Osteoblast (primary cell): Measurements from ENCODE around the gene MTA1. TPM values are rescaled to one million over a fixed set of nuclear protein-coding genes. Genes with fewer than 3 reads are reported as not detected.

Experiments
- DNase-seq: peaks from one replicate; pipeline ENCODE4 v3.0.0; 2011; ENCODE audit warnings: low spot score, mixed read lengths; ENCODE audit not compliant: insufficient read length; ENCODE audit errors: missing footprints
- H2AFZ ChIP-seq: 2 replicates; pipeline ENCODE4 v1.6.0; 2011; ENCODE audit warnings: mild to moderate bottlenecking, low read length
- H3K27ac ChIP-seq: 2 replicates; pipeline ENCODE4 v1.5.1; 2011; ENCODE audit warnings: mild to moderate bottlenecking, low read depth, low read length, moderate library complexity
- H3K27me3 ChIP-seq: 2 replicates; pipeline ENCODE4 v1.6.0; 2012; ENCODE audit warnings: mild to moderate bottlenecking, control low read depth, inconsistent platforms, low read length, moderate library complexity; ENCODE audit not compliant: insufficient read depth
- H3K36me3 ChIP-seq: 2 replicates; pipeline ENCODE4 v1.5.1; 2011; ENCODE audit warnings: mild to moderate bottlenecking, low read length, control low read depth, moderate library complexity; ENCODE audit not compliant: insufficient read depth
- H3K4me1 ChIP-seq: 2 replicates; pipeline ENCODE4 v1.5.1; 2011; ENCODE audit warnings: mild to moderate bottlenecking, low read length, control low read depth, moderate library complexity; ENCODE audit not compliant: insufficient read depth
- H3K4me2 ChIP-seq: 2 replicates; pipeline ENCODE4 v1.6.0; 2011; ENCODE audit warnings: mild to moderate bottlenecking, low read length; ENCODE audit not compliant: insufficient read depth
- H3K4me3 ChIP-seq: fragments of 200-600 bp; sonication (generic); 3 replicates; pipeline ENCODE4 v1.5.1; 2012; ENCODE audit warnings: mild to moderate bottlenecking, low read length, inconsistent platforms; ENCODE audit not compliant: insufficient read depth
- H3K79me2 ChIP-seq: 2 replicates; pipeline ENCODE4 v1.6.0; 2012; ENCODE audit warnings: mild to moderate bottlenecking, low read length, control low read depth, inconsistent platforms; ENCODE audit not compliant: insufficient read depth
- H3K9me3 ChIP-seq: 2 replicates; pipeline ENCODE4 v1.5.1; 2011; ENCODE audit warnings: low read depth, low read length, control low read depth
- H4K20me1 ChIP-seq: 2 replicates; pipeline ENCODE4 v1.6.0; 2012; ENCODE audit warnings: mild to moderate bottlenecking, low read length, control low read depth; ENCODE audit not compliant: insufficient read depth
- CTCF ChIP-seq: IDR thresholded peaks from 2 replicates; pipeline ENCODE4 v1.5.1; 2011; ENCODE audit warnings: mild to moderate bottlenecking, low read depth, low read length, moderate library complexity; ENCODE audit errors: extremely low read depth
- total RNA-seq: library from RNA; depleted of rRNA; stranded (reverse); fragments of >200 nt; gene quantifications from 2 replicates; pipeline ENCODE4 v1.2.3, GENCODE V29; 2012

The MTA1 gene
- total RNA-seq, 1 donor: 60.4 TPM

GRCh38 chr14:105480807-105481801 is 61.5 kb downstream of the MTA1 start:
- peak overlapping the region; percentile 71 for H2AFZ ChIP-seq

DNA sequence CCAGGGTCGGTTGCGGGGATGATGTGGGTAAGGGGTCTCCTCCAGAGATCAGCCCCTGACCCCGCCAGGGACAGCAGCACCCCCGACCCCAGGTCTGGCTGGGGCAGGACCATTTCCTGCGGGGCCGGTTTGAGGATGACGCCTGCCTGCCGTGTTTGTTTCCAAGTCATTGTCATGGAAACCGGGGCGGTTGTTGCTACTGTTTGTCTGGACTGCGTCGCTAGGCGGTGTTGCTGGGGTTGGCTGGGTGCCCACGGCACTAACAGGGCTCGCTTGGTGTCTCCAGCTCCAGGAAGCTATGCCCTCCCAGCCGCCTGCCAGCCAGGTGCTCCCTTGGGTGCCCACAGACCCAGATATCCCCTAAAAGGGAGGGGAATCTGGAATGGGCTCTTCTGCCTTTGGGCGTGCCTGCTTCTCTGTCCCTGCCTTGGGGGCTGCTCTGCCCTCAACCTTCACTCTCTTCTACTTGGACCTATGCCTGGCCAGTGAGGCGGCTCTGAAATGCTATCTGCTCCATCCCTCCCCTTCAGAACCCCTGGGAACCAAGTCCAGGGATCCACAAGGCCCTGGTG is 62.3 kb downstream of the MTA1 start:
- no peaks in the 10 kb centered on the region for H3K9me3 ChIP-seq
- peak overlapping the region; percentile 75 for H3K4me3 ChIP-seq
- no peaks in the 10 kb centered on the region for H3K36me3 ChIP-seq
- peaks cover 19% of the 10 kb centered on the region for H3K4me1 ChIP-seq
- H3K79me2 ChIP-seq: peaks cover 4% of the 10 kb centered on the region
- peak; percentile 100 for DNase-seq
- peak overlapping the region; percentile 51 for H2AFZ ChIP-seq
- TF ChIP-seq CTCF: no peak
- H3K4me2 ChIP-seq: peak overlapping the region; percentile 94
- peaks cover 10% of the 10 kb centered on the region for H3K27me3 ChIP-seq
- H4K20me1 ChIP-seq: no peaks in the 10 kb centered on the region
- H3K27ac ChIP-seq: peak overlapping the region; percentile 99

More at GRCh38 chr14:105480807-105481801, 61.5 kb downstream of the MTA1 start:
- Histone ChIP-seq H3K4me2 (peak overlapping the region; percentile 94), H3K36me3 (no peaks in the 10 kb centered on the region), H3K4me1 (peaks cover 27% of the 10 kb centered on the region), H3K4me3 (peak overlapping the region; percentile 75), H3K9me3 (no peaks in the 10 kb centered on the region), H3K27ac (peak overlapping the region; percentile 99), H3K79me2 (peaks cover 4% of the 10 kb centered on the region), H4K20me1 (peaks cover 3% of the 10 kb centered on the region), H3K27me3 (peaks cover 2% of the 10 kb centered on the region)
- DNase-seq: peak; percentile 100
- peak; percentile 98 for TF ChIP-seq CTCF

DNA sequence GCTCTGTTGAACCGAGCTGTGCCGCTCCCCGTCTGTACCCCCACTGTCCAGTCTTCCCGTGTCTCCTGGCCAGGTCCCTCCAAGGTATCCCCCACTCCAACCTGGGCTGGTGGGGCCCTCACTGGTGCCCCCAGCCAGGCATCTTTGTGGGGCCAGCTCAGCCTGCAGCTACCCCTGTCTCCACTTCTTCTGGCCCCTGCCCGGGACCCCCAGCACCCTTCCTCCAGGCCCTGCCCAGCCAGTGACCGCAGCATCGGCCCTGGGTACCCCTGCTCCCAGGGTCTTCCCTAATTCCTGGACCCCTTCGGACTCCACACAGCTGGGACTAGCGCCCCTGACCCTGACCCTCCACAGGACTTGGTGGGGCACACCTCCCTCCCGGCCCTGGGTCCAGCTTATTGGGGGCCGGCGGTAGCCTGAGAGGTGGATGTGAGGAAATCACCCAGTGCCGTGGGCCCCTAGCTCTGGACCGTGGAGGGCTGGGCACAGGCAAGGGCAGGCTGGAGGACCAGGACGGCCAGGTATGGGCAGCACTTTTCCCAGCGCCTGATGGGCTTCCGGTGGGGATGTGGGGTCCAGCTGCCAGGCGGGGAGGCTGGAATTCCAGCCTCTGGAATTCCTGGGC is 63.0 kb downstream of the MTA1 start:
- Histone ChIP-seq H4K20me1 (no peaks in the 10 kb centered on the region), H3K36me3 (no peaks in the 10 kb centered on the region), H3K4me3 (peak overlapping the region; percentile 75), H3K27me3 (peaks cover 17% of the 10 kb centered on the region), H3K4me1 (peaks cover 16% of the 10 kb centered on the region), H3K4me2 (peak overlapping the region; percentile 94), H3K27ac (peak overlapping the region; percentile 99), H3K79me2 (no peaks in the 10 kb centered on the region), H3K9me3 (no peaks in the 10 kb centered on the region), H2AFZ (no peak overlapping the region)
- DNase-seq: no peak
- no peak for TF ChIP-seq CTCF
